Large intestine (tissue), 3 donors: ENCODE data around the gene SELENOI. TPM values are rescaled to one million over a fixed set of nuclear protein-coding genes. Genes with fewer than 3 reads are reported as not detected.
"Not testable (repeated sequence)": the region's sequence is repeated elsewhere in the genome, so short reads cannot be mapped to it uniquely, and the experiment has no call there.

ENCODE experiments used
- DNase-seq, 2 donors: peaks; one replicate each; pipeline versions ENCODE4 v3.0.0 to v3.0.0-alpha.2; 2013
- H3K27ac ChIP-seq: one replicate; pipeline ENCODE4 v1.5.1; 2013; ENCODE audit warnings: low read length
- H3K27me3 ChIP-seq: 2 replicates; pipeline ENCODE4 v1.6.1; 2013; ENCODE audit warnings: low read length; ENCODE audit not compliant: control insufficient read depth, insufficient read depth
- H3K36me3 ChIP-seq: 2 replicates; pipeline ENCODE4 v1.6.1; 2013; ENCODE audit warnings: low read length; ENCODE audit not compliant: control insufficient read depth, insufficient read depth
- H3K4me1 ChIP-seq: one replicate; pipeline ENCODE4 v1.6.1; 2013; ENCODE audit warnings: low read length; ENCODE audit not compliant: control insufficient read depth, insufficient read depth
- H3K4me3 ChIP-seq: one replicate; pipeline ENCODE4 v1.5.1; 2013; ENCODE audit warnings: low read length
- H3K9me3 ChIP-seq: one replicate; pipeline ENCODE4 v1.6.1; 2013; ENCODE audit warnings: mild to moderate bottlenecking, low read depth, low read length, moderate library complexity; ENCODE audit not compliant: control insufficient read depth
- WGBS: methylation state at CpG from one replicate; pipeline ENCODE4 v1.1.5; 2013; ENCODE audit warnings: low lambda C conversion rate; ENCODE audit not compliant: insufficient coverage; 5-methylcytosine and 5-hydroxymethylcytosine counted together
- polyA plus RNA-seq: library from polyadenylated mRNA; unstranded; fragments of 120-200 nt; gene quantifications from one replicate; pipeline ENCODE4 v1.2.1, GENCODE V29; 2013

The SELENOI gene
- polyA plus RNA-seq, 1 donor = 36.8 TPM

- Histone ChIP-seq H3K4me1 (no peaks in the 10 kb centered on the region), H3K27ac (no peak overlapping the region), H3K36me3 (no peaks in the 10 kb centered on the region), H3K9me3 (no peaks in the 10 kb centered on the region), H3K27me3 (no peaks in the 10 kb centered on the region), H3K4me3 (no peak overlapping the region)
- no CpG with 5 or more reads among the region's 4 CpGs for WGBS
- no peak for DNase-seq
Measured at GRCh38 chr2:26325851-26326250, 20.1 kb upstream of the SELENOI start.

GRCh38 chr2:26326514-26326913 lies 19.4 kb upstream of the SELENOI start:
- H3K9me3 ChIP-seq = no peaks in the 10 kb centered on the region
- no peak for DNase-seq
- no peak overlapping the region for H3K4me3 ChIP-seq
- WGBS = no CpG with 5 or more reads among the region's 1 CpG
- no peaks in the 10 kb centered on the region for H3K36me3 ChIP-seq
- no peak overlapping the region for H3K27ac ChIP-seq
- H3K27me3 ChIP-seq = no peaks in the 10 kb centered on the region
- no peaks in the 10 kb centered on the region for H3K4me1 ChIP-seq

GRCh38 chr2:26327291-26328272 lies 18.4 kb upstream of the SELENOI start:
- no peak for DNase-seq
- Histone ChIP-seq H3K9me3 (no peaks in the 10 kb centered on the region), H3K4me1 (no peaks in the 10 kb centered on the region), H3K27ac (no peak overlapping the region), H3K27me3 (no peaks in the 10 kb centered on the region), H3K36me3 (no peaks in the 10 kb centered on the region), H3K4me3 (no peak overlapping the region)
- whole genome bisulfite sequencing = no CpG with 5 or more reads among the region's 5 CpGs

- no CpG with 5 or more reads among the region's 4 CpGs for WGBS
- not testable (repeated sequence) for H3K27me3 ChIP-seq, DNase-seq, H3K9me3 ChIP-seq, H3K4me1 ChIP-seq, H3K4me3 ChIP-seq, H3K27ac ChIP-seq, H3K36me3 ChIP-seq
Measured at GRCh38 chr2:26329083-26329482, 16.9 kb upstream of the SELENOI start.

GRCh38 chr2:26330114-26330549 lies 15.8 kb upstream of the SELENOI start:
- H3K27ac ChIP-seq = no peak overlapping the region
- H3K4me3 ChIP-seq = no peak overlapping the region

GRCh38 chr2:26330604-26331003 lies 15.3 kb upstream of the SELENOI start:
- Histone ChIP-seq H3K4me1 (no peaks in the 10 kb centered on the region), H3K9me3 (no peaks in the 10 kb centered on the region), H3K4me3 (no peak overlapping the region), H3K27ac (no peak overlapping the region), H3K36me3 (no peaks in the 10 kb centered on the region), H3K27me3 (no peaks in the 10 kb centered on the region)
- 100% methylated on average over 2 of the region's 3 CpGs for WGBS
- DNase-seq = no peak

More at GRCh38 chr2:26330114-26330549, 15.8 kb upstream of the SELENOI start:
- H3K27me3 ChIP-seq = no peaks in the 10 kb centered on the region
- no CpG with 5 or more reads among the region's 7 CpGs for WGBS
- H3K36me3 ChIP-seq = no peaks in the 10 kb centered on the region
- DNase-seq = peak; percentile 72 to 75
- H3K4me1 ChIP-seq = no peaks in the 10 kb centered on the region
- H3K9me3 ChIP-seq = no peaks in the 10 kb centered on the region

- WGBS = 84% methylated on average over 2 of the region's 8 CpGs
- not testable (repeated sequence) for H3K4me1 ChIP-seq, H3K9me3 ChIP-seq, H3K4me3 ChIP-seq, H3K36me3 ChIP-seq, H3K27ac ChIP-seq, DNase-seq, H3K27me3 ChIP-seq
Measured at GRCh38 chr2:26331321-26331720, 14.6 kb upstream of the SELENOI start.

GRCh38 chr2:26333293-26333692 lies 12.7 kb upstream of the SELENOI start:
- H3K36me3 ChIP-seq = no peaks in the 10 kb centered on the region
- H3K4me3 ChIP-seq = no peak overlapping the region
- WGBS = no CpG with 5 or more reads among the region's 2 CpGs
- DNase-seq = peak in 1 of 2 donors; percentile 71
- H3K27ac ChIP-seq = no peak overlapping the region
- no peaks in the 10 kb centered on the region for H3K9me3 ChIP-seq
- H3K4me1 ChIP-seq = no peaks in the 10 kb centered on the region
- no peaks in the 10 kb centered on the region for H3K27me3 ChIP-seq

GRCh38 chr2:26335231-26335630 lies 10.7 kb upstream of the SELENOI start:
- Histone ChIP-seq H3K27me3 (no peaks in the 10 kb centered on the region), H3K27ac (no peak overlapping the region), H3K36me3 (no peaks in the 10 kb centered on the region), H3K4me1 (no peaks in the 10 kb centered on the region), H3K9me3 (no peaks in the 10 kb centered on the region), H3K4me3 (no peak overlapping the region)
- 81% methylated on average over 2 of the region's 3 CpGs for WGBS
- DNase-seq = no peak

GRCh38 chr2:26336719-26337118 lies 9.2 kb upstream of the SELENOI start:
- H3K4me1 ChIP-seq = no peaks in the 10 kb centered on the region
- no peak overlapping the region for H3K27ac ChIP-seq
- no peak for DNase-seq
- H3K4me3 ChIP-seq = no peak overlapping the region
- no peaks in the 10 kb centered on the region for H3K9me3 ChIP-seq
- WGBS = 100% methylated on average over 1 of the region's 2 CpGs
- no peaks in the 10 kb centered on the region for H3K36me3 ChIP-seq
- no peaks in the 10 kb centered on the region for H3K27me3 ChIP-seq

- no CpG with 5 or more reads among the region's 2 CpGs for WGBS
- H3K9me3 ChIP-seq = no peaks in the 10 kb centered on the region
Measured at GRCh38 chr2:26337298-26337697, 8.6 kb upstream of the SELENOI start.

More at GRCh38 chr2:26337298-26337697, 8.6 kb upstream of the SELENOI start:
- DNase-seq = no peak
- H3K27ac ChIP-seq = no peak overlapping the region
- no peaks in the 10 kb centered on the region for H3K27me3 ChIP-seq
- H3K36me3 ChIP-seq = no peaks in the 10 kb centered on the region
- H3K4me1 ChIP-seq = no peaks in the 10 kb centered on the region
- no peak overlapping the region for H3K4me3 ChIP-seq
